ENCODE results near the gene SCN10A. TPM values are rescaled to one million over a fixed set of nuclear protein-coding genes. Genes with fewer than 3 reads are reported as not detected.

The SCN10A gene
- polyA plus RNA-seq, 1 of the 3 experiments (the other 2 are of a cell fraction) = not detected

DNA sequence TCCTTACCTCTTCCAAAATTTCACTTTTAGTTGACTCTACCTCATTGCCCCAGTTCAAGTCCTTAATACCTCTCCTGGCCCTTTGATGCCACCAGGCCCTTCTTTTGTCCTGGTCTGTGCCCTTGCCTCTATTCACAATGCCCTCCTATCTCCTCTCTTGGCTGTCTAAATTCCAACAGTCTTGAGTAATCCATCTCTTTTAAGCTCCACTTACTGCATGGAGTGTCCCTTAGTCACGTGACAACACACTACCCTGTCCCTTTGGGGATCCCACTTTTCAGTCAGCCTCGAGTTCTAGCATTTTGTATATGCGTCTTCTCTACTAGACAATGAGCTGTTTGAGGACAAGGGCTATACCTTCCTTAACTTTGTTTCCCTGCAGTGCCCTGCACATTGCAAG, 113.8 kb downstream of the SCN10A start:
- Histone ChIP-seq H3K9ac (no peak overlapping the region), H3K4me1 (ENCODE audit: control insufficient read depth in 1 of 2, insufficient read depth in 2 of 2, low read depth in 1 of 2, low read length in 1 of 2) (no peaks in the 10 kb centered on the region), H3K9me3 (no peaks in the 10 kb centered on the region), H3K4me2 (no peak overlapping the region), H3K4me3 (ENCODE audit: low read depth in 2 of 2, low read length in 1 of 2) (no peak overlapping the region), H4K20me1 (ENCODE audit: insufficient read depth) (no peaks in the 10 kb centered on the region), H3K79me2 (ENCODE audit: insufficient read depth) (no peaks in the 10 kb centered on the region), H3K27ac (ENCODE audit: low read depth in 2 of 2, low read length in 1 of 2) (no peak overlapping the region), H2AFZ (ENCODE audit: low read depth) (no peak overlapping the region), H3K27me3 (ENCODE audit: insufficient read depth) (no peaks in the 10 kb centered on the region; the same call in 1 of the 2 replicates), H3K36me3 (replicated peaks in 1 of 2; ENCODE audit: control insufficient read depth in 1 of 2, insufficient read depth in 2 of 2, low read length in 1 of 2) (no peaks in the 10 kb centered on the region), H3F3A (replicated peaks; ENCODE audit: insufficient read depth) (no peaks in the 10 kb centered on the region), H3K9me2 (no peaks in the 10 kb centered on the region)
- ChIA-PET POLR2A (no interaction called here), CTCF (interaction anchor here (1.1 to 2.7 kb wide), 2 partner anchors 47 to 180 kb away, joined by 3 to 6 read pairs; no protein-coding TSS in a partner anchor)
- DNase-seq = no peak
- TF ChIP-seq POLR2AphosphoS5 (IDR thresholded peaks at IDR 0.05; ENCODE audit: low read depth, low read length) (no peak), EZH2phosphoT487 (IDR thresholded peaks at IDR 0.05; ENCODE audit: borderline replicate concordance, low read depth) (no peak), SIN3A (IDR thresholded peaks at IDR 0.05; ENCODE audit: borderline replicate concordance, low read depth, low read length) (no peak), ZBTB33 (IDR thresholded peaks at IDR 0.05; ENCODE audit: borderline replicate concordance, low read depth) (no peak), NRF1 (IDR thresholded peaks at IDR 0.05; ENCODE audit: low read depth, low read length) (no peak), TEAD4 (IDR thresholded peaks at IDR 0.05; ENCODE audit: borderline replicate concordance, insufficient read depth) (no peak), NFIC (IDR thresholded peaks at IDR 0.05; ENCODE audit: borderline replicate concordance) (no peak), RCOR1 (IDR thresholded peaks at IDR 0.05; ENCODE audit: low read length) (no peak)
- WGBS (ENCODE audit: low lambda C conversion rate) = 9% methylated on average over 3 of the region's 3 CpGs

- TF ChIP-seq FOSL2 (IDR thresholded peaks at IDR 0.05; ENCODE audit: borderline replicate concordance, low read depth) = no peak
- no peak for TF ChIP-seq GATA2 (CRISPR knock-in tag; IDR thresholded peaks at IDR 0.05)
- TF ChIP-seq TCF12 (IDR thresholded peaks at IDR 0.05) = no peak
- no peak for TF ChIP-seq RXRA (IDR thresholded peaks at IDR 0.05; ENCODE audit: borderline replicate concordance, low read depth)
- no peak for TF ChIP-seq JUND (IDR thresholded peaks at IDR 0.05)
- no peak for TF ChIP-seq IRF3 (IDR thresholded peaks at IDR 0.05; ENCODE audit: low read depth, low read length)
- WGBS (ENCODE audit: low lambda C conversion rate) = 32% methylated on average over 5 of the region's 5 CpGs
- no peak for DNase-seq
- ChIA-PET POLR2A (no interaction called here), CTCF (no interaction called here)
- Histone ChIP-seq H2AFZ (ENCODE audit: low read depth) (no peak overlapping the region), H3K79me2 (ENCODE audit: insufficient read depth) (no peaks in the 10 kb centered on the region), H3K36me3 (replicated peaks in 1 of 2; ENCODE audit: control insufficient read depth in 1 of 2, insufficient read depth in 2 of 2, low read length in 1 of 2) (no peaks in the 10 kb centered on the region), H3K9me2 (no peaks in the 10 kb centered on the region), H3K9ac (no peak overlapping the region), H3K9me3 (no peaks in the 10 kb centered on the region), H3K27ac (ENCODE audit: low read depth in 2 of 2, low read length in 1 of 2) (no peak overlapping the region), H3K4me2 (no peak overlapping the region), H3K4me1 (ENCODE audit: control insufficient read depth in 1 of 2, insufficient read depth in 2 of 2, low read depth in 1 of 2, low read length in 1 of 2) (peaks cover 0 to 3% of the 10 kb centered on the region in 2 experiments; a peak in 1 of 4 replicates), H3K4me3 (ENCODE audit: low read depth in 2 of 2, low read length in 1 of 2) (no peak overlapping the region), H3K27me3 (ENCODE audit: insufficient read depth) (no peaks in the 10 kb centered on the region), H4K20me1 (ENCODE audit: insufficient read depth) (no peaks in the 10 kb centered on the region), H3F3A (replicated peaks; ENCODE audit: insufficient read depth) (no peaks in the 10 kb centered on the region)
Observed at GRCh38 chr3:38698760-38699159, 117.3 kb downstream of the SCN10A start.

Measured in SK-N-SH (cell line).